Calu3 (cell line): Measurements from ENCODE around the gene CDK17. TPM values are rescaled to one million over a fixed set of nuclear protein-coding genes. Genes with fewer than 3 reads are reported as not detected.

Source experiments
- BruUV-seq: library from RNA; stranded (reverse); fragments of 400-500 nt; replicated peaks from 2 replicates; lab custom pipeline; 2021; lab: Mats Ljungman, UMichigan
- CTCF ChIA-PET: fragments of 300-600 bp; sonication (Branson Sonifier 250); formaldehyde crosslinking; loops from one replicate; lab custom pipeline; 2022; ENCODE audit warnings: antibody characterized with exemption; lab: Charles Lee
- DNase-seq: peaks from one replicate; pipeline ENCODE4 v3.0.0; 2022
- H3K27ac Mint-ChIP-seq: one replicate; pipeline ENCODE4 v1.8.0; 2022; ENCODE audit warnings: mixed read lengths; ENCODE audit not compliant: unreplicated experiment
- H3K27me3 Mint-ChIP-seq: one replicate; pipeline ENCODE4 v1.8.0; 2022; ENCODE audit warnings: mixed read lengths; ENCODE audit not compliant: unreplicated experiment
- H3K36me3 Mint-ChIP-seq: one replicate; pipeline ENCODE4 v1.8.0; 2022; ENCODE audit warnings: mild to moderate bottlenecking, moderate library complexity, mixed read lengths; ENCODE audit not compliant: insufficient read depth, unreplicated experiment
- H3K4me1 Mint-ChIP-seq: one replicate; pipeline ENCODE4 v1.8.0; 2022; ENCODE audit warnings: mild to moderate bottlenecking, low read depth, mixed read lengths; ENCODE audit not compliant: unreplicated experiment
- H3K4me3 Mint-ChIP-seq: one replicate; pipeline ENCODE4 v1.8.0; 2022; ENCODE audit warnings: mild to moderate bottlenecking, low read depth, moderate library complexity, mixed read lengths; ENCODE audit not compliant: unreplicated experiment
- H3K9me3 Mint-ChIP-seq: one replicate; pipeline ENCODE4 v1.8.0; 2022; ENCODE audit warnings: low read depth, mixed read lengths; ENCODE audit not compliant: unreplicated experiment
- CTCF ChIP-seq: fragments of 200-600 bp; IDR thresholded peaks from one replicate; pipeline ENCODE4 v1.8.0; 2022; ENCODE audit warnings: antibody characterized with exemption; ENCODE audit not compliant: unreplicated experiment
- intact Hi-C: fragments of 100-400 bp; cut with micrococcal nuclease; formaldehyde crosslinking; loops from one replicate; pipeline ENCODE4 v1.10.0; 2022; ENCODE audit not compliant: unreplicated experiment
- total RNA-seq: library from RNA; stranded (reverse); gene quantifications from 2 replicates; pipeline ENCODE4 v1.2.3, GENCODE V29; 2022

CDK17 gene
- total RNA-seq, 1 experiment from 2014 or later: 28.8 TPM

GRCh38 chr12:96274331-96274730 is 125.9 kb downstream of the CDK17 start:
- Mint-ChIP-seq H3K9me3 (no peaks in the 10 kb centered on the region), H3K4me1 (peaks cover 8% of the 10 kb centered on the region), H3K4me3 (no peak overlapping the region), H3K27ac (no peak overlapping the region), H3K36me3 (no peaks in the 10 kb centered on the region), H3K27me3 (no peaks in the 10 kb centered on the region)
- BruUV-seq: no TSS peak
- no peak for DNase-seq
- TF ChIP-seq CTCF: no peak
- CTCF ChIA-PET: no interaction called here
- intact Hi-C loops: loop anchor here (10.0 kb wide), 1 partner anchor 240 kb away; no protein-coding TSS in a partner anchor

DNA sequence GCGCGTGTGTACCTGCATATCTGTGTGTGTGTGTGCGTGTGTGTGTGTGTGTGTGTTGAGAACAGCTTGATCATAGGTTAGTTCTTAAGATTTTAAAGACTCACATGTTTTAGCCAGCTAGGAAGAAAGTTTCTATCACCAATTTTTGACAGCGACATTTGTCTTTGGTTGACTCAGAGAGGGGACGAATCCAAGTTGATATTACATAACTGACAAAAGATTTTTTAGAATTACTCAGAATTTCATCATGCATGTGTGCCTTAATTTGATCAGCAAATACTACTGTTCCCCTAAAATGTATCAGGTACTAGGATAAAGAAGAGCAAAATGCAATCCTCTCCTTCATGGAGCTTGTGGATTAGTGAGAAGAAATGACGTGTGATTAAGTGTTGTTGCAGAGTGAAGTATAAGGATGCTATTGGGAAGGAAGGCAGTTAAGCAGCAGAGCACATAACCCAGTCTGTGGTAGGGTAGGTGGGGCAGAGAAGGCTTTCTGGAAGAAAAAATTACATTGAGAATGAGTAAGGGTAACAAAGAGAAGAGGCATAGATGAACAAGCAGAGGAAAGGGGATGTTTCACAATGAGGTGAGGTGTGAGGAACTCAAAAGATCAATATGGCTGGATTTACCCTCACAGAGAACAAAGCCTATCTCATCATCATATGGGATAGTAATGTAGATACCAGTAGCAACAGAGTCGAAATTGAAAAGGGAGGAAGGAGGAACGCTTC is 128.6 kb downstream of the CDK17 start:
- TF ChIP-seq CTCF: no peak
- Mint-ChIP-seq H3K27me3 (no peaks in the 10 kb centered on the region), H3K4me1 (peaks cover 8% of the 10 kb centered on the region), H3K9me3 (no peaks in the 10 kb centered on the region), H3K36me3 (no peaks in the 10 kb centered on the region), H3K4me3 (no peak overlapping the region), H3K27ac (no peak overlapping the region)
- intact Hi-C loops: loop anchor here (10.0 kb wide), 1 partner anchor 243 kb away; no protein-coding TSS in a partner anchor
- BruUV-seq: no TSS peak
- no peak for DNase-seq
- CTCF ChIA-PET: no interaction called here

- no peak for DNase-seq
- TF ChIP-seq CTCF: no peak
- H3K4me1 Mint-ChIP-seq: peaks cover under 1% of the 10 kb centered on the region
- no peak overlapping the region for H3K27ac Mint-ChIP-seq
- BruUV-seq: no TSS peak
- no peaks in the 10 kb centered on the region for H3K9me3 Mint-ChIP-seq
- CTCF ChIA-PET: no interaction called here
- peaks cover 5% of the 10 kb centered on the region for H3K36me3 Mint-ChIP-seq
- H3K27me3 Mint-ChIP-seq: no peaks in the 10 kb centered on the region
- intact Hi-C loops: loop anchor here (10.0 kb wide), 1 partner anchor 129 kb away; no protein-coding TSS in a partner anchor
- H3K4me3 Mint-ChIP-seq: no peak overlapping the region
These were observed 134.0 kb downstream of the CDK17 start for GRCh38 chr12:96266238-96266637.

DNA sequence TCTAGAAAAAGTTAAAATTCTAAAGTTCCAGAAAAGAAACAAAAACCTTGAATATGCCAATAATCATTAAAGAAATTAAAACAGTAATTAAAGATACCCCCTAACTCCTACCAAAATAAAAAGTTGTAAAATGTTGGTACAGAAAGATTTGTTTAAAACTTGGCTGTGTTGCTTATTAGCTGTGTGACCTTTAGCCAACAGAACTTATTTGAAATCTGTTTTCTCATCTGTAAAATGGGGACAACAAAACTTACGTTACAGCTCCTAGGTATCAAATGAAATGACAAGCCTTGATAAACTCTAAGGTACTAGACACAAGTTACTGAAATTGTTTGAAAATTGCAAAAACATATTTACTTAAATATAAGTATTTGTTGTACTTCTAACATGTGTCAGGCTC is 134.4 kb downstream of the CDK17 start:
- intact Hi-C loops: loop anchor here (10.0 kb wide), 1 partner anchor 129 kb away; no protein-coding TSS in a partner anchor
- no TSS peak for BruUV-seq
- TF ChIP-seq CTCF: no peak
- Mint-ChIP-seq H3K27ac (no peak overlapping the region), H3K9me3 (no peaks in the 10 kb centered on the region), H3K27me3 (no peaks in the 10 kb centered on the region), H3K36me3 (peaks cover 9% of the 10 kb centered on the region), H3K4me3 (no peak overlapping the region), H3K4me1 (no peaks in the 10 kb centered on the region)
- CTCF ChIA-PET: no interaction called here
- DNase-seq: no peak
